IPS-15b (cell line): ENCODE data around the gene METTL22.
A peak's percentile ranks its signal among the peaks of the same experiment; 100 is the strongest.

Experiments
- H3K27me3 ChIP-seq: one replicate; pipeline ENCODE4 v1.6.1; 2013; ENCODE audit warnings: low read length; ENCODE audit not compliant: control insufficient read depth, insufficient read depth
- H3K36me3 ChIP-seq: one replicate; pipeline ENCODE4 v1.6.1; 2013; ENCODE audit warnings: low read length; ENCODE audit not compliant: control insufficient read depth, insufficient read depth
- H3K4me1 ChIP-seq: one replicate; pipeline ENCODE4 v1.6.1; 2013; ENCODE audit warnings: mild to moderate bottlenecking, low read length; ENCODE audit not compliant: control insufficient read depth, insufficient read depth
- H3K4me3 ChIP-seq: one replicate; pipeline ENCODE4 v1.5.1; 2013; ENCODE audit warnings: low read depth, low read length
- H3K9ac ChIP-seq: one replicate; pipeline ENCODE4 v1.6.1; 2013; ENCODE audit warnings: low read depth, mild to moderate bottlenecking, low read length
- H3K9me3 ChIP-seq: one replicate; pipeline ENCODE4 v1.6.1; 2013; ENCODE audit warnings: mild to moderate bottlenecking, low read length; ENCODE audit not compliant: control insufficient read depth, insufficient read depth

Gene METTL22

DNA sequence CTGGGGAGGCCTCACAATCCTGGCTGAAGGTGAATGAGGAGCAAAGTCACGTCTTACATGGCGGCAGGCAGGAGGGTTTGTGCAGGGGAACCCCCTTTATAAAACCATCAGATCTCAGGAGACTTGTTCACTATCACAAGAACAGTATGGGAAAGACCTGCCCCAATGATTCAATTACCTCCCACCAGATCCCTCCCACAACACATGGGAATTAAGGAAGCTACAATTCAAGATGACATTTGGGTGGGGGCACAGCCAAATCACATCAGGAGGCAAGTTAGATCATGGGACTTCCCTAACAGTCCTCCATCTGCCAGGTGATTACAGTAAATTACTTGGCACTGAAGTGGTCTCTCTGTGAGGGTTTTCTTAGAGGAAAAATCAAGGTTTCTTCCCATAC lies 36.5 kb upstream of the METTL22 start:
- Histone ChIP-seq H3K9me3 (no peaks in the 10 kb centered on the region), H3K27me3 (peaks cover 44% of the 10 kb centered on the region), H3K4me3 (no peak overlapping the region), H3K4me1 (peaks cover 3% of the 10 kb centered on the region), H3K9ac (no peak overlapping the region), H3K36me3 (no peaks in the 10 kb centered on the region)

GRCh38 chr16:8585857-8586256 lies 35.6 kb upstream of the METTL22 start:
- H3K36me3 ChIP-seq = no peaks in the 10 kb centered on the region
- H3K27me3 ChIP-seq = peaks cover 52% of the 10 kb centered on the region
- H3K4me3 ChIP-seq = no peak overlapping the region
- peaks cover 3% of the 10 kb centered on the region for H3K4me1 ChIP-seq
- H3K9ac ChIP-seq = no peak overlapping the region
- no peaks in the 10 kb centered on the region for H3K9me3 ChIP-seq

- Histone ChIP-seq H3K9ac (no peak overlapping the region), H3K9me3 (no peaks in the 10 kb centered on the region), H3K4me3 (no peak overlapping the region), H3K4me1 (peaks cover 3% of the 10 kb centered on the region), H3K36me3 (no peaks in the 10 kb centered on the region), H3K27me3 (peaks cover 64% of the 10 kb centered on the region)
These were observed 34.4 kb upstream of the METTL22 start for GRCh38 chr16:8587065-8587464.

DNA sequence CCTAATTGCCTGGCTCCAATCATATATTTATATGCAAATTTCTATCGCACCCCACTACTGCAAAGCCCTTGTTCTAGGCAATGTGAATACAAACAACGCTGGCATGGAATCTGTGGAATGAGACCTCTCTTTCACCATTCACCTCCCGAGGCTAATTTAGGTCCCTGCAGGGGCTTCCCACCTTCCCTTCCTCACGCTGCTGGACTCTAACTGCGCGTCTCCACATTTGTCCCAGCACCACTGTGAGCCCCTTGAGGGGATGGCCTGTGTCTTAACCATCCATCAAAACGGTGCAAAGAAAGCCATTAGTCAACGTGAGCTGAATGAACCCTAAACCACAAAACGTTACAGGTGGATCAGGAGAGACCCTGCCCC lies 32.8 kb upstream of the METTL22 start:
- Histone ChIP-seq H3K9me3 (no peaks in the 10 kb centered on the region), H3K4me3 (peak overlapping the region; percentile 72), H3K36me3 (no peaks in the 10 kb centered on the region), H3K9ac (no peak overlapping the region), H3K4me1 (peaks cover 3% of the 10 kb centered on the region), H3K27me3 (peaks cover 70% of the 10 kb centered on the region)

DNA sequence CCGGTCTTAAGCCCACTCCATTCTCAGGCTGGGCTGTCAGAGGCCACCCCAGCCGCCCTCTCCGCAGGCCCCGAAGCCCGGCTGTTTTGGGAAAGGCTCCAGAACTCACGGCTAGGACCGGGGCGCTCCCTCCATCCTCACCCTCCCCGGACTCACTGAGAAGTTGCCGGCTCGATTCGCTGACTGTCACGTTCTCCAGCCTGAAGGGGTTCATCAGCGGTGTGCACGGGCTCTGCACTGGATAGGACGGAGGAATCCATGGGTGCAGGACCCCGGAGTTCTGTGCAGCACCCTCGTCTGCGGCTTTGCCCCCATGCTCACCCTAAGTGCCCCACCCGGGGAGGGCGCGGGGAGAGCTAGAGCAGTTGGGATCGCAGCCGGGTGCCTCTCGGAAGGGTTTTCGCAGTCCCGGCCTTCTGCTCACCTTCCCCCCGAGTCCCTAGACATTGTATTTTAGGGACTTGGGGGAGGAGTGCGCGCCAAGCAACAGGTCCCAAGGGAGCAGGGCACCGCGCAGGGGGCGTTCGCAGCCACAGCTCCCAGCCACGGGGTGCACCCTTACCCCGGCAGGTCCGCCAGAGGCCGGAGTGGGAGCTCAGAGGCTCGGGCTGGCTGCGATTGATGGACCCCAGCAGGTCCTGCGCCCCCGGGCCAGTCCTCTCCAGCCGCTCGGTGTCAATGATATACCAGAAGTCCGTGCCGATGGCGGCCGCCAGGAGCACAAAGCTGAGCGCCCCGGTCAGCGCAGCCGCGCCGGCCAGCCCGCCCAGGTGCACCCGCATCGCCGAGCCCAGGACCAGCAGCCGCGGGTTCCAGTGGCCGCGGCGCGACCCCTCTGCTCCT lies 32.2 kb upstream of the METTL22 start:
- peaks cover 3% of the 10 kb centered on the region for H3K4me1 ChIP-seq
- peaks cover 70% of the 10 kb centered on the region for H3K27me3 ChIP-seq
- H3K9ac ChIP-seq = no peak overlapping the region
- no peaks in the 10 kb centered on the region for H3K9me3 ChIP-seq
- peak overlapping the region; percentile 72 for H3K4me3 ChIP-seq
- H3K36me3 ChIP-seq = no peaks in the 10 kb centered on the region

GRCh38 chr16:8589900-8590688 lies 31.4 kb upstream of the METTL22 start, which contains the start of gene TMEM114:
Gene TMEM114 (minus strand): TSS chr16:8590511. CDS start chr16:8589838, 673 bp downstream.
- Histone ChIP-seq H3K27me3 (peaks cover 74% of the 10 kb centered on the region), H3K36me3 (no peaks in the 10 kb centered on the region), H3K4me1 (peaks cover 3% of the 10 kb centered on the region), H3K4me3 (peak within 1 kb of the TSS; percentile 72), H3K9me3 (no peaks in the 10 kb centered on the region), H3K9ac (no peak within 1 kb of the TSS)

GRCh38 chr16:8590811-8591210 lies 30.7 kb upstream of the METTL22 start:
- Histone ChIP-seq H3K9me3 (no peaks in the 10 kb centered on the region), H3K4me1 (peaks cover 3% of the 10 kb centered on the region), H3K9ac (no peak overlapping the region), H3K4me3 (peak overlapping the region; percentile 3), H3K36me3 (no peaks in the 10 kb centered on the region), H3K27me3 (peaks cover 69% of the 10 kb centered on the region)

GRCh38 chr16:8591451-8591850 lies 30.0 kb upstream of the METTL22 start:
- Histone ChIP-seq H3K9me3 (peaks cover 3% of the 10 kb centered on the region), H3K27me3 (peaks cover 67% of the 10 kb centered on the region), H3K9ac (no peak overlapping the region), H3K4me3 (no peak overlapping the region), H3K4me1 (peaks cover 3% of the 10 kb centered on the region), H3K36me3 (no peaks in the 10 kb centered on the region)

DNA sequence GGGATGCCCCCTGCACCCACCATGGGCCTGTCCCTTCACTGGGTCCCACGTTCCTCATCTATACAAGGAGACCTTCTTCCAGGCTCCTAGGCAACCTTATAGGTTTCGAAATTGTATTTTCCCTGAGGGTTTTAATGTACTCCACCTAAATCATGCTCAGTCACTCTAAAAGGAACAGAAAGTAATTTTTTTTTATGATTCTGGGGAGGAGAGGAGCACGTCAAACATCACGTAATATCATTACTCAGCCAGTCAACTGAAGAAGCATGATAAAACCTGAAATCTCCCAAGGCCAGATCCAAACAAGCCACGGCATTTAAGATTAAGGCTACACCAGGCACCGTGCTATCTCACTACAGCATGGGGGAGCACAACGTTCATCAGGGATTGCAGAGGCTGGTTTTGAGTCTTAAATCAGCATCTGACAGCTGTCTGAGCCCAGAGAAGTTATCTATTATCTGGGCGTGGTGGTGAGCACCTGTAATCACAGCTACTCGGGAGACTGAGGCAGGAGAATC lies 27.3 kb upstream of the METTL22 start:
- Histone ChIP-seq H3K9me3 (peaks cover 3% of the 10 kb centered on the region), H3K9ac (no peak overlapping the region), H3K4me3 (no peak overlapping the region), H3K27me3 (peaks cover 43% of the 10 kb centered on the region), H3K36me3 (no peaks in the 10 kb centered on the region), H3K4me1 (no peaks in the 10 kb centered on the region)

- H3K27me3 ChIP-seq = peaks cover 27% of the 10 kb centered on the region
- no peaks in the 10 kb centered on the region for H3K36me3 ChIP-seq
- H3K9ac ChIP-seq = no peak overlapping the region
- no peak overlapping the region for H3K4me3 ChIP-seq
- no peaks in the 10 kb centered on the region for H3K4me1 ChIP-seq
- H3K9me3 ChIP-seq = peaks cover 3% of the 10 kb centered on the region
These were observed 25.7 kb upstream of the METTL22 start for GRCh38 chr16:8595783-8596182.

DNA sequence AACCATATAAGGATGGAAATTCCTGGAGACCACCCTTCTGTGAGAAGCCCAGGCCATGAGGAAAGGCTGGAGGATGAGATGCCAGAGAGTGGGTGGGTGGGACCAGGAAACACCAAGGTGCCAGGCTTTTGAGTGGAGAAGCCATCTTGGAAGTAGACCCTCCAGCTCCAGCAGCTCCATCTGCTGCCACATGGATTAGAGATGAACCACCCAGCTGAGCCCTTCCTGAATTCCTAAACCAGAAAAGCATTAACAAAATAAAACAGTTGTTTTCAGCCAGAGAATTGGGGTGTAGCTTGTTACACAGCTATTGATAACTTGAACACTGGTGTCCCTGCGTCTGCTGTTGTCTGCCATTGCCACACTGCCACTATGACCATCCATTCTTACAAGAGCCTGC lies 24.9 kb upstream of the METTL22 start:
- peaks cover 3% of the 10 kb centered on the region for H3K9me3 ChIP-seq
- peaks cover 19% of the 10 kb centered on the region for H3K27me3 ChIP-seq
- no peak overlapping the region for H3K9ac ChIP-seq
- H3K36me3 ChIP-seq = no peaks in the 10 kb centered on the region
- no peak overlapping the region for H3K4me3 ChIP-seq
- no peaks in the 10 kb centered on the region for H3K4me1 ChIP-seq
